ENCODE data around the gene CIC. TPM values are rescaled to one million over a fixed set of nuclear protein-coding genes. Genes with fewer than 3 reads are reported as not detected.
A peak's percentile ranks its signal among the peaks of the same experiment; 100 is the strongest.

CIC gene
- polyA plus RNA-seq, 1 experiment: 2.9 TPM

GRCh38 chr19:42246922-42247639 lies 22.0 kb upstream of the CIC start:
- ChIA-PET POLR2A (interaction anchor here (0.6 to 2.3 kb wide), 8 partner anchors 9 to 100 kb away, joined by 3 to 10 read pairs (median 4); partner anchors contain the start of genes CIC and PAFAH1B3), CTCF (interaction anchor here (0.7 to 8.4 kb wide), 11 partner anchors 27 to 193 kb away, joined by 3 to 118 read pairs (median 4); no protein-coding TSS in a partner anchor)
- Histone ChIP-seq H3K27me3 (ENCODE audit: control insufficient read depth, insufficient read depth, low read length) (no peaks in the 10 kb centered on the region), H3K9me3 (ENCODE audit: control insufficient read depth, insufficient read depth, low read length) (no peaks in the 10 kb centered on the region), H3K4me3 (ENCODE audit: low read depth, low read length) (no peak overlapping the region), H3K27ac (ENCODE audit: low read depth, low read length) (peak overlapping the region; percentile 77)
- no peak for DNase-seq (ENCODE audit: low read depth, low spot score)
- TF ChIP-seq CTCF (IDR thresholded peaks at IDR 0.05; ENCODE audit: low read depth, low read length): no peak

- Histone ChIP-seq H3K4me3 (ENCODE audit: low read depth, low read length) (no peak overlapping the region), H3K9me3 (ENCODE audit: control insufficient read depth, insufficient read depth, low read length) (no peaks in the 10 kb centered on the region), H3K27ac (ENCODE audit: low read depth, low read length) (peak overlapping the region; percentile 77), H3K27me3 (ENCODE audit: control insufficient read depth, insufficient read depth, low read length) (no peaks in the 10 kb centered on the region)
- CTCF ChIA-PET: interaction anchor here (1.3 to 8.4 kb wide), 5 partner anchors 31 to 193 kb away, joined by 4 to 118 read pairs (median 15); no protein-coding TSS in a partner anchor
- POLR2A ChIA-PET: interaction anchor here (0.9 to 2.3 kb wide), 4 partner anchors 22 to 55 kb away, joined by 3 to 10 read pairs (median 4); partner anchors contain the start of genes CIC and PAFAH1B3
- no peak for DNase-seq (ENCODE audit: low read depth, low spot score)
- TF ChIP-seq CTCF (IDR thresholded peaks at IDR 0.05; ENCODE audit: low read depth, low read length): no peak
These were observed 21.3 kb upstream of the CIC start for GRCh38 chr19:42247640-42248199.

- no peaks in the 10 kb centered on the region; the same call in 1 of the 2 replicates for H3K9me3 ChIP-seq (ENCODE audit: control insufficient read depth, insufficient read depth, low read length)
- POLR2A ChIA-PET: interaction anchor here (0.8 to 2.9 kb wide), 2 partner anchors 31 to 33 kb away, joined by 3 to 8 read pairs; no protein-coding TSS in a partner anchor
- no peak overlapping the region for H3K27ac ChIP-seq (ENCODE audit: low read depth, low read length)
- no peak for DNase-seq (ENCODE audit: low read depth, low spot score)
- H3K4me3 ChIP-seq (ENCODE audit: low read depth, low read length): no peak overlapping the region
- no peaks in the 10 kb centered on the region for H3K27me3 ChIP-seq (ENCODE audit: control insufficient read depth, insufficient read depth, low read length)
- no peak for TF ChIP-seq CTCF (IDR thresholded peaks at IDR 0.05; ENCODE audit: low read depth, low read length)
- CTCF ChIA-PET: interaction anchor here (8.4 kb wide), 1 partner anchor 30 kb away, joined by 118 read pairs; no protein-coding TSS in a partner anchor
These were observed 20.5 kb upstream of the CIC start for GRCh38 chr19:42248270-42249148.

- CTCF ChIA-PET: interaction anchor here (8.4 kb wide), 1 partner anchor 29 kb away, joined by 118 read pairs; no protein-coding TSS in a partner anchor
- H3K27ac ChIP-seq (ENCODE audit: low read depth, low read length): no peak overlapping the region
- peaks cover 2% of the 10 kb centered on the region; the same call in 1 of the 2 replicates for H3K9me3 ChIP-seq (ENCODE audit: control insufficient read depth, insufficient read depth, low read length)
- H3K4me3 ChIP-seq (ENCODE audit: low read depth, low read length): no peak overlapping the region
- POLR2A ChIA-PET: interaction anchor here (0.8 to 2.9 kb wide), 2 partner anchors 30 to 33 kb away, joined by 3 to 8 read pairs; no protein-coding TSS in a partner anchor
- no peak for DNase-seq (ENCODE audit: low read depth, low spot score)
- no peak for TF ChIP-seq CTCF (IDR thresholded peaks at IDR 0.05; ENCODE audit: low read depth, low read length)
- no peaks in the 10 kb centered on the region for H3K27me3 ChIP-seq (ENCODE audit: control insufficient read depth, insufficient read depth, low read length)
These were observed 19.8 kb upstream of the CIC start for GRCh38 chr19:42249149-42249750.
